HG02623 (cell line): ENCODE measurements around the gene CTU2.

Experiments used
- ATAC-seq: cut with Tn5 transposase; IDR thresholded peaks from one replicate; pipeline ENCODE4 v1.9.1; 2021; ENCODE audit warnings: moderate library complexity; ENCODE audit not compliant: unreplicated experiment

CTU2 gene

DNA sequence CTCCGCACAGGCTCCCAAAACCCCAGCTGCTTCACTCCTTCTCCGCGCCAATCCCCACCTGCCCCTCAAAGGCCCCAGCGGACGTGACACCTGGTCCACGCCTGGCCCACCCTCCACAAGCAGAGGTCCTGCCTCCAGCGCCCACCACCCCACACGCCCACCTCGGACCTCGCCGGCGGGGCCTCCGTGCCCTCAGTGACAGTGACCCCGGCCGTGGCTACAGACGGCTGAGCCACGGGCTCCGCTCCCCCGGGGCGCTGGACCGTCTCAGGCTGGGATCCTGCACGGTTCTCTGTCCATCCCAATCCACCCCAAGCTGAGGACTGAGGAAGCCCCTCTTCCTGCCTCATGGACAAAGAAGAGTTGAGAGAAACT is 53.7 kb downstream of the CTU2 start:
- ATAC-seq, result no peak

- ATAC-seq, result no peak
These were observed 54.3 kb downstream of the CTU2 start for GRCh38 chr16:88760424-88761142.

DNA sequence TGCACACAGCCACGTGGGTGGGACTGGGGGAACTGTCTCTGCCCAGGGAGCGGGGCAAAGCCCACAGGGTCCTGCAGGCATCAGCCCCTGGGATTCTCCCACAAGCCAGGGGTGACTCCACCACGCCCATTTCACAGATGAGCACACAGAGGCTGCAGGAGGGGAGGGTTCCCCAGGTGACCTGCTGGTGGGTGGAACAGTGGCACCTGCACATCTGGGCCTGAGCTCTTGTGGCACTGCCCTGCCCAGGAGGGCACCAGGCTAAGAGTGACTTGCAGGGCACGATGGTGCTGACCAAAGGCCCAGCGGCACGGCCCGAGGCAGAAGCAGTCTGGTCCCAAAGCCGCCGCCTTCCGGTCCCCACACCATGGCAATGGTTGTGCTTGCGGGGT is 54.8 kb downstream of the CTU2 start:
- no peak for ATAC-seq

GRCh38 chr16:88761830-88762229 is 55.5 kb downstream of the CTU2 start:
- no peak for ATAC-seq

DNA sequence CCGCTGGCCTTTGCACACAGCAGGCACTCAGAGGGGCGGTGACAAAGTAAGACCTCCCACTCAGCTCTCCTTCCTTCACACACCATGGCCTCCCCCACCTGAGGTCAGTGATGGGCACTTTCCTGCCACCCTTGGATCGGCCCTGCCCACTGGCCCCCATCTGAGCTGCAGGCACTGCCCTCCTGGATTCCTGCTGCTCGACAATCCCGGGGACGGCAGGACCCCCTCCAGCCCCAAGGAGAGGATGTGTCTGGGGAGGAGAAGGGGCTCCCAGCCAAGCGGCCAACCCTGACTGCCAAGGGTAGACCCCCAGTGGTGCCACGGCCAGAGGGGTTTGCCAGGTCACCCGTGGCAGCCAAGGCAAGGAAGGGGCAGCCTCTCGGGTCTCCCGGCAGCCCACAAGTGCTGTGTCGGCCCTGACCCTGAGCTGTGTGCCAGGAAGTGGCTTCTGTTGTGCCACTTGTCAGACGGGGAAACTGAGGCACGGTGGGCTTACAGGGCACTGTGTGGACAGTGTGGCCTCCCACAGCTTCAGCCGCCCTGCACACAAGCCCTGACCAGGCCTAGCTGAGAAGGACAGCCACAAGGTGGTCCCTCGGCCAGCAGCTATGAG is 56.1 kb downstream of the CTU2 start:
- no peak for ATAC-seq

GRCh38 chr16:88762941-88763340 is 56.6 kb downstream of the CTU2 start:
- no peak for ATAC-seq

DNA sequence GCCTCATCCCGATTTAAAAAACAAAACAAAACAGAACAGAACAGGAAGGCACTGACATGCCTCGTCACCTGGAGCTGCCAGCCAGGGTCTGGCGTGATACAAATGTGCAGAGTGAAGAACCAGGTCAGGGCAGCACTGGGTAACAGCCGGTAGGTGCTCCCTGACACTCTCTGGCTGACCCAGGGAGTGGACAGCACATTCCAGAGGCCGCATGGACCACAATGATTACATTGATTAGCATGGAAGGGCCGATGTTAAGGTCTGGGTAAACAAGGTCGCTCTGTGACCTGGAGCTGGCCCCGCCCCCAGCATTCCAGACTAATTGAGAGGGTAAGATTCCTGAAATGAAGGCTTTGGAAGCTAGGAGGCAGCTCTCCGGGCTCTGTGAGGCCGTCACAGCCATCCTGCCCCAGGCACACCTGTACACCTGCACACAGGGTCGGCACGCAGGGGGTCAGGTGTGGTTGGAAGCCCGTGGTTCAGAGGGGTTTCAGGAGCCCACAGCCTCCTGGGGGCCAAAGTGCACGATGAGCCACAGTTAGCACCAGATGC is 57.3 kb downstream of the CTU2 start:
- ATAC-seq, result no peak

DNA sequence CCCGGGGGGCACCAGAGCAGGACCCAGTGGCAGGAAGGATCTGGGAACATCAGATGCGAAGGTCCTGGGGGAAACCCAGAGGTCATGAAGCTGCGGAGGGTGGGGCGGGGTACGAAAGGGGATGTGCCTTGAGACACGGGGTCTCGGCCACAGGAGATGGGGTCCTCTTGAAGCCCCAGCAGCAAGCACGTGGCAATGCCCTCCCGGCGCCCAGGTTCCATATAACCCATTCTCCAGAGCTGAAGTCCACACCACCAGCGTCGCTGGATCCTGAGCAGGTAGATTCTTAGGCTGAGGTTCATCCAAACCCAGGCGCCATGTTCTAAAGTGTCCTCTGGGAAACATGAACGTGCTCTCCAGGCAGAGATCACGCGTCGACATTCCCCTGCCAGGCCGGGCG is 57.8 kb downstream of the CTU2 start:
- no peak for ATAC-seq

DNA sequence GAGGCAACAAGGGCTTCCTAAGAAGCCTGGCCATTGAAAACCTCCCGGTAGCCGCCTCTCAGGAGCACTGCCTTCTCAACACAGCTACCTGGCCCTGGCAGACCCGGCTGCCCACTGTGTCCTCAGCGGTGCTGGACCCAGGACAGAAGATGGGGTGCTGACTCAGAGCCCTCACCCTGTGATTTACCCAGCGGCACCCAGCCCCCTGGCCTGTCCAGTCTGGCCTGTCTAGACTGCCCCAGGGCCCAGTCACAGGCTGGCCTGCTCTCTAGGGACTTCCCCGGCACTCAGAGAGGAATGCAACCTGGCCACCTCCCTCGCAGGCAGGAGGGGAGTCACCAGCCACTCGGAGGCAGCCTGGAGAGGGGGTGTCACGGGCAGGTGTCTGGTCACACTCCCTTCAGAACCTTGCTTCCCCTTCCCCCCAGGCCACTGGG is 58.6 kb downstream of the CTU2 start:
- no peak for ATAC-seq
